ENCODE measurements around the gene TUBAL3.

The TUBAL3 gene

DNA sequence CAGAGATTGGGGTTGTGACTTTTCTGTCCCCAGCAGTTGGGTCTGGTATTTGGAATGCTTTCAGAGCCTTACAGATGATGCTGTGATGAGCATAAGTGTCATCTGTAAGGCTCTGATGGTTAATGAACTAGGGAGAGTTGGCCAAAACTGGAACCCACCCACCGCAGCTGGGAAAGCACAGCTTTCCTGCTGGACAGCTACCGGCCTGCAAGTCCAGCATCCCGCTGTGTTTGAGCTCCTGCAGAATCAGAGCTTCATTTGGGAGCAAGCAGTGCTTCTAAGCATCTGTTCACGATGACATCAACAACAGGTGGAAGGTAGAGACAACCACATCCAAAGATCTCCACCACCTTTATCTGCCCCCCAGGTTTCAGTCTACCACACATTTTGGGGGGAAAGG, 28.2 kb downstream of the TUBAL3 start:
- no peak for TF ChIP-seq Cebpa-rat (IDR thresholded peaks at IDR 0.05)
- H3K4me3 ChIP-seq = no peak overlapping the region
- H3K9me3 ChIP-seq (replicated peaks in 1 of 11) = peaks cover 11 to 31% (median 16%) of the 10 kb centered on the region in 11 experiments
- no peak overlapping the region for H3K27ac ChIP-seq
- H3K27me3 ChIP-seq = no peaks in the 10 kb centered on the region
- H3K4me2 ChIP-seq = no peak overlapping the region
- H3K36me3 ChIP-seq = no peaks in the 10 kb centered on the region
- no peak overlapping the region for H3K9ac ChIP-seq
- no peaks in the 10 kb centered on the region for H4K20me1 ChIP-seq
- H3K4me1 ChIP-seq = peaks cover 0 to 30% (median 22%) of the 10 kb centered on the region in 10 experiments; a peak in 17 of 20 replicates

DNA sequence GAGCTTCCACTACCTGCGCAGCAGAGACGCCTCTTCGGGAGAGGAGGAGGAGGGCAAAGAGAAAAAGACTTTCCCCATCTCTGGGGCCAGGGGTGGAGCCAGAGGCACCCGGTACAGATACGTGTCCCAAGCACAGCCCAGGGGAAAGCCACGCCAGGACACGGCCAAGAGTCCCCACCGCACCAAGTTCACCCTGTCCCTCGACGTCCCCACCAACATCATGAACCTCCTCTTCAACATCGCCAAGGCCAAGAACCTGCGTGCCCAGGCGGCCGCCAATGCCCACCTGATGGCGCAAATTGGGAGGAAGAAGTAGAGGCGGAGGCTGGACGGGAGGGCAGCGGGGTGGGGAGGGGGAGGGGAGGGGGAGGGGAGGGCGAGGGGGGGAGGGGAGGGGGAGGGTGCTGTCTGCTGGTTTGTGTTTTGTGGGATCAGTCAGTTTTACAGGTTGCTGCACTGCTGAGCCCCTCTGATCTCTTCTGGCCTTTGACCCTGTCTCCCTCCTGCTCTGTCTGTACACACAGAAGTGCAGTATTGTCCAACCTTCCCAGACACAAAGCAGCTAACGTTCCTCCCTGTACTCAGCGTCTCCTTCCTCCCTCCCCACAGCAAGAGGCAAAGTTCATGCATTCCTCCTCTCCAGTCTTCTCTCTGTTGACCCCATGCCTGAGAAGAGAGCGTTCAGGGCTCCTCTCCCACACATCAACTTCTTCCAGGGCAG, 30.6 kb downstream of the TUBAL3 start:
- peaks cover 0 to 31% (median 22%) of the 10 kb centered on the region in 10 experiments; a peak in 17 of 20 replicates for H3K4me1 ChIP-seq
- no peak overlapping the region for H3K27ac ChIP-seq
- H4K20me1 ChIP-seq = no peaks in the 10 kb centered on the region
- no peak for TF ChIP-seq Cebpa-rat (IDR thresholded peaks at IDR 0.05)
- peak overlapping the region in 9 of 11 experiments; percentile 15 to 84 (median 67); a peak in 16 of 22 replicates for H3K4me2 ChIP-seq
- no peaks in the 10 kb centered on the region for H3K36me3 ChIP-seq
- H3K9me3 ChIP-seq (replicated peaks in 1 of 11) = peaks cover 3 to 31% (median 16%) of the 10 kb centered on the region in 11 experiments
- no peaks in the 10 kb centered on the region for H3K27me3 ChIP-seq
- 0 out of 22 replicates have a peak overlapping the region, but pooled peaks of 2 of the 11 experiments have one; percentile 24 to 43 for H3K9ac ChIP-seq
- H3K4me3 ChIP-seq = no peak overlapping the region

DNA sequence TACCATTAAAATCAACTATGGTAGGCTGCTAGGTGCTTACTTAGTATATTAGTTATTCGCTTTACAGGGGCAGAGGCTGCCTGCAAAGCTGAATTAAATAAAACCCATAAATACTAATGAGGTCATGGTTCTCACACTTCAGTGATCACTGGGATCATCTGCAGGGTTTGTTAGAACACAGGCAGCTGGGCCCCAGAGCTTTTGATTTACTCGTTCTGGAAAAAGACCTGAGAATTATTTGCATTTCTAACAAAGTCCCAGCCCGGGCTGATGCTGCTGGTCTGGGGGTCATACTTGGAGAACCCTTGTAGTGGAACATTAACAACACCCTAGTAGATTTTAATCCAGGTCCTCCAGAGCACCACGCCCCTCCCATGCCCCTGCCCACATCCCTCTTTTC, 31.3 kb downstream of the TUBAL3 start:
- peak overlapping the region; percentile 3 to 84 (median 55); a peak in 16 of 22 replicates for H3K4me2 ChIP-seq
- H3K27me3 ChIP-seq = no peaks in the 10 kb centered on the region

DNA sequence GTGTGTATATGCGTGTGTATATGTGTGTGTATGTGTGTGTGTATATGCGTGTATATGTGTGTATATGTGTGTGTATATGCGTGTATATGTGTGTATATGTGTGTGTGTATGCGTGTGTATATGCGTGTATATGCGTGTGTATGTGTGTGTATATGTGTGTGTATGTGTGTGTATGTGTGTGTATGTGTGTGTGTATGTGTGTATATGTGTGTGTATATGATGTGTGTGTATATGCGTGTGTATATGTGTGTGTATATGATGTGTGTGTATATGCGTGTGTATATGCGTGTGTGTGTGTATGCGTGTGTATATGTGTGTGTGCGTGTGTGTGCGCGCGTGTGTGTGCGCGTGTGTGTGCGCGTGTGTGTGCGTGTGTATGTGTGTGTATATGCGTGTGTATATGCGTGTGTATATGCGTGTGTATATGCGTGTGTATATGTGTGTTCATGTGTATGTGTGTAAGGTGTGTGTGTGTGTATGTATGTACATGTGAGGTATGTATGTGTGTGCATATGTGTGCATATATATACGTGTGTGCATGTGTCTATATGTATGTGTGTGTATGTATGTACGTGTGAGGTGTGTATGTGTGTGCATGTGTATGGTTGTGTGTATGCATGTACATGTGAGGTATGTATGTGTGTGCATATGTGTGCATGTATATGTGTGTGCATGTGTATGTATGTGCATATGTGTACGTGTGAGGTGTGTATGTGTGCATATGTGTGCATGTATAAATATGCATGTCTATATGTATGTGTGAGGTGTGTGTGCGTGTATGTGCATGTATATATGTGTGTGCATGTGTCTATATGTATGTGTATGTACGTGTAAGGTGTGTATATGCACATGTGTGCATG, 33.9 kb downstream of the TUBAL3 start:
- no peak overlapping the region for H3K4me2 ChIP-seq
- H3K4me3 ChIP-seq = no peak overlapping the region
- no peak overlapping the region for H3K9ac ChIP-seq
- H3K9me3 ChIP-seq (replicated peaks in 1 of 11) = peaks cover 0 to 28% (median 14%) of the 10 kb centered on the region in 11 experiments; a peak in 17 of 22 replicates
- TF ChIP-seq Cebpa-rat (IDR thresholded peaks at IDR 0.05) = no peak
- no peaks in the 10 kb centered on the region for H3K36me3 ChIP-seq
- no peaks in the 10 kb centered on the region for H3K27me3 ChIP-seq
- H3K4me1 ChIP-seq = peaks cover 0 to 31% (median 22%) of the 10 kb centered on the region in 10 experiments; a peak in 17 of 20 replicates
- no peak overlapping the region for H3K27ac ChIP-seq
- no peaks in the 10 kb centered on the region for H4K20me1 ChIP-seq

More for the DNA sequence above, 31.3 kb downstream of the TUBAL3 start:
- H3K9ac ChIP-seq = peak overlapping the region in 2 of 11 experiments; percentile 24 to 43; a peak in 1 of 22 replicates
- peaks cover 0 to 28% (median 14%) of the 10 kb centered on the region in 11 experiments; a peak in 17 of 22 replicates for H3K9me3 ChIP-seq (replicated peaks in 1 of 11)
- H3K27ac ChIP-seq = no peak overlapping the region
- TF ChIP-seq Cebpa-rat (IDR thresholded peaks at IDR 0.05) = no peak
- H3K36me3 ChIP-seq = no peaks in the 10 kb centered on the region
- H4K20me1 ChIP-seq = no peaks in the 10 kb centered on the region
- H3K4me1 ChIP-seq = peaks cover 0 to 31% (median 22%) of the 10 kb centered on the region in 10 experiments; a peak in 17 of 20 replicates
- no peak overlapping the region for H3K4me3 ChIP-seq

DNA sequence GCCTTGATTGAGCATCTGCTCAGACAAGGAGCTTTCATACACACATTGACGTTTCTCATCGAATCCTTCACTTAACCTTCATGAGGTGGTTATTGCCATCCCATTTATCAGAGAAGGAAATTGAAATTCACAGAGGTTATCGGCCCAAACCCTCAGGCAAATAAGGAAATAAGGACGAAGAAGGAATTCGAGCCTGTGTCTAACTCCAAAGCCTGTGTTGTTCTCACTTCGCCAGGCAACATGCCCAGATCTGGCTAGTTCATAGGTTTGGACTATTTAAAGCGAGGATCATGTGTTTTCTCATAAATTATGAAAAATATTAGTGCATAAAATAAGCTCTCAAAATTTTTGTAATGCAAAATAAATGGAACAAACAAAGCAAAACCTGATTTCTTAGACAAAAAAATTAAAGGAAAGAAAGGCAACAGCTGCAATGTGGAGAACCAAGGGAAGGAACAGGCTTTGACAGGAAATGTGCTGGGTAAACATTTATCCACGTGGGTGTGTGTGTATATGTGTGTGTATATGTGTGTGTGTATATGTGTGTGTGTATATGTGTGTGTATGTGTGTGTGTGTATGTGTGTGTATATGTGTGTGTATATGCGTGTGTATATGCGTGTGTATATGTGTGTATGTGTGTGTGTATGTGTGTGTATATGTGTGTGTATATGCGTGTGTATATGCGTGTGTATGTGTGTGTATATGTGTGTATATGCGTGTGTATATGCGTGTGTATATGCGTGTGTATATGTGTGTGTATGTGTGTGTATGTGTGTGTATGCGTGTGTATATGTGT, 35.1 kb downstream of the TUBAL3 start:
- Histone ChIP-seq H4K20me1 (no peaks in the 10 kb centered on the region), H3K4me3 (no peak overlapping the region)
- no peak for TF ChIP-seq Cebpa-rat (IDR thresholded peaks at IDR 0.05)

DNA sequence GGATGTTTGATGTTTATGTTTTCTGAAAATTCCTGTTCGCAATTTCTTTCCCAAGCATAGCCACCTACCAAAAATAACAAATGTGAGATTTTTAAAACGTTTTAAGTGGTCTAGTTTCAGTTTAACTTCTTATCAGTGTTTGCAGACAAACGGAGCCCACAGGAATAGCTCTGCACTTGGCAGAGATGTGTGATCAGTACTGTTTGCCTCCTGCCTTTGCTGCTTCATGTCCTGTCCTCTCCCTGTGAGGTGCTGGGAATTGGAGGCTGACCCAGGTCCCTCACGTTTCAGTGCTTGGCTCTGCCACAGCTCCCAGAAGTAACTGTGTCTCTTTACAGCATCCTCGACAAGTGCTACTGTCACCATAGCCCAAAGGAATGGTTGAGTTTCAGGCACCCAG, 38.7 kb downstream of the TUBAL3 start:
- Histone ChIP-seq H3K27me3 (no peaks in the 10 kb centered on the region), H3K4me3 (no peak overlapping the region), H3K9ac (no peak overlapping the region), H4K20me1 (no peaks in the 10 kb centered on the region), H3K9me3 (replicated peaks in 1 of 11) (peaks cover 0 to 5% (median 3%) of the 10 kb centered on the region in 11 experiments; a peak in 8 of 22 replicates), H3K36me3 (no peaks in the 10 kb centered on the region), H3K4me1 (no peaks in the 10 kb centered on the region), H3K4me2 (no peak overlapping the region), H3K27ac (no peak overlapping the region)
- TF ChIP-seq Cebpa-rat (IDR thresholded peaks at IDR 0.05) = no peak

More for the DNA sequence above, 35.1 kb downstream of the TUBAL3 start:
- Histone ChIP-seq H3K9ac (no peak overlapping the region), H3K4me2 (no peak overlapping the region), H3K9me3 (replicated peaks in 1 of 11) (peaks cover 0 to 23% (median 10%) of the 10 kb centered on the region in 11 experiments; a peak in 17 of 22 replicates), H3K4me1 (peaks cover 0 to 31% (median 22%) of the 10 kb centered on the region in 10 experiments; a peak in 17 of 20 replicates), H3K36me3 (no peaks in the 10 kb centered on the region), H3K27ac (no peak overlapping the region), H3K27me3 (no peaks in the 10 kb centered on the region)

DNA sequence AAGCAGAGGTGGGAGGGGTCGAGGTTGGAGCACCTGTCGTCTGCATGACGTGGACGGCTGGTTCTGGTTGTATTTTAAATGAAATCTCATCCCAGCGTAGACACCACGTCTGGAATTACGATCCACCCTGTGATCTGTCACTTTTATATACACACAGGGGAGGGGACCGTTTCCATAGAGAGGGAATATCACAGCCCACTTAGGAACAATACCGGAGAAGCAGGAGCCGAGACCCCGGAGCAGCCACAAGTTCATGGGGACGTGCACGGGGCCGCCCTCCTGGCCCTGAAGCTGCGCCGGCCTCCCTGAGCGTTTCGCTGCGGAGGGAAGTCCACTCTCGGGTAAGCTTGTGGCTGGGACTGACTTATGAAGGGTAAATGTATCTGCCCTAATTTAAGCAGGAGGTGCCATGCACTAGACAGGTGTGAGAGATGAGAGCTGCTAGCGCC, 39.7 kb downstream of the TUBAL3 start, which contains the start of gene UCN3:
TSS of gene UCN3 (plus strand) at position 77 of the 449 bp plus-strand sequence. CDS start 8,755 bp downstream, outside the sequence.
- Histone ChIP-seq H3K9me3 (replicated peaks in 1 of 11) (no peaks in the 10 kb centered on the region), H3K36me3 (no peaks in the 10 kb centered on the region), H3K4me2 (no peak within 1 kb of the TSS), H3K4me3 (no peak within 1 kb of the TSS), H4K20me1 (no peaks in the 10 kb centered on the region), H3K4me1 (no peaks in the 10 kb centered on the region), H3K9ac (no peak within 1 kb of the TSS), H3K27ac (no peak within 1 kb of the TSS), H3K27me3 (no peaks in the 10 kb centered on the region)
- TF ChIP-seq Cebpa-rat (IDR thresholded peaks at IDR 0.05) = no peak

DNA sequence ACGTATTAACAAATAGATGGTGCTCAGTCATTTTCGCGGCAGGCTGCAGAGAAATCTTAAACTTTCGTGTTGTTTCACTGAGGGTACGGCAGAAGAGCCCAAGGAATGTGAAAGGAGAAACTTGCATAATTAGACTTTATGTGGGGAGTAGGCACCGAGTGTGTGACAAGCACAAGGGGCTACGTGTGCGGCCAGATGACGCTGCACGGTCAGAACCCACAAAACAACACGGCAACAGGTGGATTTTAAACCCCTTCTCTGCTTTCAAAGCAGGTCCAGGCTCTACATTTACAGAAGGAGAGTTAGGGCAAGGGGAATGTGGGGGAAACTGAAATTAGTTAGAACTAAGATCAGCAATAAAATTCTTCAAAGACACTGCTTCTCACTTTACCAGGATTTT, 40.3 kb downstream of the TUBAL3 start:
- no peak for TF ChIP-seq Cebpa-rat (IDR thresholded peaks at IDR 0.05)
- Histone ChIP-seq H3K4me2 (no peak overlapping the region), H3K9ac (no peak overlapping the region), H3K4me3 (no peak overlapping the region), H3K4me1 (no peaks in the 10 kb centered on the region), H3K27ac (no peak overlapping the region), H3K36me3 (no peaks in the 10 kb centered on the region), H3K9me3 (replicated peaks in 1 of 11) (no peaks in the 10 kb centered on the region), H4K20me1 (no peaks in the 10 kb centered on the region), H3K27me3 (no peaks in the 10 kb centered on the region)

All from BLaER1 treated with 17β-estradiol and CSF1 and Interleukin-3, amounts not matched to agents 10 nM and 100 nM (cell line).